Measurements from ENCODE around the gene ST8SIA1.

The ST8SIA1 gene

GRCh38 chr12:22271023-22271422 is 63.5 kb downstream of the ST8SIA1 start:
- no peaks in the 10 kb centered on the region for H3K27me3 ChIP-seq (ENCODE audit: low read length)
- H4K20me1 ChIP-seq (ENCODE audit: low read depth, low read length): no peaks in the 10 kb centered on the region
- H3F3A ChIP-seq (ENCODE audit: insufficient read depth): no peaks in the 10 kb centered on the region
- no peaks in the 10 kb centered on the region for H3K9me3 ChIP-seq (ENCODE audit: insufficient read depth, low read length)
- no peaks in the 10 kb centered on the region; the same call in 1 of the 2 replicates for H3K9me2 ChIP-seq (replicated peaks; ENCODE audit: insufficient read depth, low read length)
- H2AFZ ChIP-seq (ENCODE audit: low read depth, low read length, severe bottlenecking): no peak overlapping the region
- H3K4me3 ChIP-seq (ENCODE audit: insufficient read depth, low read length, poor library complexity, severe bottlenecking): no peak overlapping the region
- H3K4me2 ChIP-seq (ENCODE audit: low read depth, low read length, poor library complexity, severe bottlenecking): no peak overlapping the region
- no peaks in the 10 kb centered on the region for H3K36me3 ChIP-seq (ENCODE audit: low read length)
- no peaks in the 10 kb centered on the region for H3K79me2 ChIP-seq (ENCODE audit: insufficient read depth, low read length)
- H3K27ac ChIP-seq (ENCODE audit: low read depth, low read length): no peak overlapping the region
- no peak overlapping the region for H3K9ac ChIP-seq (ENCODE audit: low read length)
- no peak for TF ChIP-seq CTCF (IDR thresholded peaks at IDR 0.05; ENCODE audit: insufficient read depth, low read length, poor library complexity, severe bottlenecking)
- no peak for TF ChIP-seq EZH2phosphoT487 (conservative IDR thresholded peaks at IDR 0.05; ENCODE audit: low read length)

- Histone ChIP-seq H3K9me2 (replicated peaks; ENCODE audit: insufficient read depth, low read length) (no peaks in the 10 kb centered on the region; the same call in 1 of the 2 replicates), H3K27me3 (ENCODE audit: low read length) (no peaks in the 10 kb centered on the region), H3K4me2 (ENCODE audit: low read depth, low read length, poor library complexity, severe bottlenecking) (no peak overlapping the region), H3K79me2 (ENCODE audit: insufficient read depth, low read length) (no peaks in the 10 kb centered on the region), H3K4me3 (ENCODE audit: insufficient read depth, low read length, poor library complexity, severe bottlenecking) (no peak overlapping the region), H4K20me1 (ENCODE audit: low read depth, low read length) (no peaks in the 10 kb centered on the region), H3K27ac (ENCODE audit: low read depth, low read length) (no peak overlapping the region), H2AFZ (ENCODE audit: low read depth, low read length, severe bottlenecking) (no peak overlapping the region), H3F3A (ENCODE audit: insufficient read depth) (no peaks in the 10 kb centered on the region), H3K9ac (ENCODE audit: low read length) (no peak overlapping the region), H3K36me3 (ENCODE audit: low read length) (no peaks in the 10 kb centered on the region), H3K9me3 (ENCODE audit: insufficient read depth, low read length) (no peaks in the 10 kb centered on the region)
- TF ChIP-seq EZH2phosphoT487 (conservative IDR thresholded peaks at IDR 0.05; ENCODE audit: low read length): no peak
- TF ChIP-seq CTCF (IDR thresholded peaks at IDR 0.05; ENCODE audit: insufficient read depth, low read length, poor library complexity, severe bottlenecking): no peak
Observed at GRCh38 chr12:22268973-22269372, 65.5 kb downstream of the ST8SIA1 start.

GRCh38 chr12:22268406-22268805 is 66.1 kb downstream of the ST8SIA1 start:
- H3K9me2 ChIP-seq (replicated peaks; ENCODE audit: insufficient read depth, low read length): no peaks in the 10 kb centered on the region; the same call in 1 of the 2 replicates
- no peak for TF ChIP-seq EZH2phosphoT487 (conservative IDR thresholded peaks at IDR 0.05; ENCODE audit: low read length)
- TF ChIP-seq CTCF (IDR thresholded peaks at IDR 0.05; ENCODE audit: insufficient read depth, low read length, poor library complexity, severe bottlenecking): no peak
- H3K79me2 ChIP-seq (ENCODE audit: insufficient read depth, low read length): no peaks in the 10 kb centered on the region
- H3K4me2 ChIP-seq (ENCODE audit: low read depth, low read length, poor library complexity, severe bottlenecking): no peak overlapping the region
- no peak overlapping the region for H3K9ac ChIP-seq (ENCODE audit: low read length)
- H3K27me3 ChIP-seq (ENCODE audit: low read length): no peaks in the 10 kb centered on the region
- no peaks in the 10 kb centered on the region for H3F3A ChIP-seq (ENCODE audit: insufficient read depth)
- H3K36me3 ChIP-seq (ENCODE audit: low read length): no peaks in the 10 kb centered on the region
- H3K4me3 ChIP-seq (ENCODE audit: insufficient read depth, low read length, poor library complexity, severe bottlenecking): no peak overlapping the region
- H4K20me1 ChIP-seq (ENCODE audit: low read depth, low read length): no peaks in the 10 kb centered on the region
- no peak overlapping the region for H2AFZ ChIP-seq (ENCODE audit: low read depth, low read length, severe bottlenecking)
- no peaks in the 10 kb centered on the region for H3K9me3 ChIP-seq (ENCODE audit: insufficient read depth, low read length)
- H3K27ac ChIP-seq (ENCODE audit: low read depth, low read length): no peak overlapping the region

Measured in SU-DHL-6 (cell line).